ENCODE data around the gene FHIT. TPM values are rescaled to one million over a fixed set of nuclear protein-coding genes. Genes with fewer than 3 reads are reported as not detected.

Gene FHIT
- total RNA-seq, 2 experiments from 2014 or later = 6.5 to 9.0 TPM

GRCh38 chr3:60215946-60216345, 1035.3 kb downstream of the FHIT start:
- Mint-ChIP-seq H3K4me1 (no peaks in the 10 kb centered on the region), H3K36me3 (no peaks in the 10 kb centered on the region), H3K9me3 (ENCODE audit: low read depth) (no peaks in the 10 kb centered on the region), H3K4me3 (no peak overlapping the region), H3K27me3 (no peaks in the 10 kb centered on the region), H3K27ac (no peak overlapping the region)
- ATAC-seq = no peak
- CTCF ChIA-PET = interaction anchor here (0.7 kb wide), 1 partner anchor 49 kb away, joined by 3 read pairs; no protein-coding TSS in a partner anchor
- DNase-seq = no peak

GRCh38 chr3:60207905-60208304, 1043.3 kb downstream of the FHIT start:
- Mint-ChIP-seq H3K27me3 (no peaks in the 10 kb centered on the region), H3K9me3 (ENCODE audit: low read depth) (no peaks in the 10 kb centered on the region), H3K27ac (no peak overlapping the region), H3K36me3 (no peaks in the 10 kb centered on the region), H3K4me3 (no peak overlapping the region), H3K4me1 (no peaks in the 10 kb centered on the region)
- CTCF ChIA-PET = no interaction called here
- no peak for DNase-seq
- ATAC-seq = no peak

- ATAC-seq = no peak
- Mint-ChIP-seq H3K36me3 (no peaks in the 10 kb centered on the region), H3K9me3 (ENCODE audit: low read depth) (no peaks in the 10 kb centered on the region), H3K27ac (no peak overlapping the region), H3K4me1 (no peaks in the 10 kb centered on the region), H3K4me3 (no peak overlapping the region), H3K27me3 (no peaks in the 10 kb centered on the region)
- CTCF ChIA-PET = no interaction called here
- DNase-seq = no peak
These were observed 1045.0 kb downstream of the FHIT start for GRCh38 chr3:60206206-60206605.

GRCh38 chr3:60202052-60202726, 1049.1 kb downstream of the FHIT start:
- H3K27me3 Mint-ChIP-seq = no peaks in the 10 kb centered on the region
- H3K4me3 Mint-ChIP-seq = no peak overlapping the region
- no peak overlapping the region for H3K27ac Mint-ChIP-seq
- H3K4me1 Mint-ChIP-seq = no peaks in the 10 kb centered on the region
- DNase-seq (no peak), ATAC-seq (no peak)
- CTCF ChIA-PET = no interaction called here
- H3K36me3 Mint-ChIP-seq = no peaks in the 10 kb centered on the region
- H3K9me3 Mint-ChIP-seq (ENCODE audit: low read depth) = peaks cover 2% of the 10 kb centered on the region

- H3K27ac Mint-ChIP-seq = no peak overlapping the region
- peaks cover 2% of the 10 kb centered on the region for H3K9me3 Mint-ChIP-seq (ENCODE audit: low read depth)
- H3K4me1 Mint-ChIP-seq = no peaks in the 10 kb centered on the region
- H3K4me3 Mint-ChIP-seq = no peak overlapping the region
- no peaks in the 10 kb centered on the region for H3K27me3 Mint-ChIP-seq
- ATAC-seq = no peak
- DNase-seq = no peak
- CTCF ChIA-PET = no interaction called here
- H3K36me3 Mint-ChIP-seq = no peaks in the 10 kb centered on the region
These were observed 1051.9 kb downstream of the FHIT start for GRCh38 chr3:60199306-60199705.

GRCh38 chr3:60198179-60198720, 1053.0 kb downstream of the FHIT start:
- H3K27me3 Mint-ChIP-seq = no peaks in the 10 kb centered on the region
- CTCF ChIA-PET = no interaction called here
- H3K9me3 Mint-ChIP-seq (ENCODE audit: low read depth) = peaks cover 2% of the 10 kb centered on the region
- ATAC-seq (no peak), DNase-seq (no peak)
- H3K36me3 Mint-ChIP-seq = peaks cover 3% of the 10 kb centered on the region
- no peak overlapping the region for H3K4me3 Mint-ChIP-seq
- H3K4me1 Mint-ChIP-seq = peaks cover 5% of the 10 kb centered on the region
- H3K27ac Mint-ChIP-seq = no peak overlapping the region

GRCh38 chr3:60192297-60193114, 1058.7 kb downstream of the FHIT start:
- peaks cover 5% of the 10 kb centered on the region for H3K36me3 Mint-ChIP-seq
- peak; percentile 50 for ATAC-seq

GRCh38 chr3:60190073-60190472, 1061.2 kb downstream of the FHIT start:
- DNase-seq = no peak
- Mint-ChIP-seq H3K4me3 (no peak overlapping the region), H3K27ac (peak overlapping the region; percentile 78), H3K27me3 (no peaks in the 10 kb centered on the region), H3K4me1 (peaks cover 52% of the 10 kb centered on the region), H3K36me3 (peaks cover 7% of the 10 kb centered on the region), H3K9me3 (ENCODE audit: low read depth) (peaks cover 5% of the 10 kb centered on the region)
- ATAC-seq = peak; percentile 32
- CTCF ChIA-PET = no interaction called here

More at GRCh38 chr3:60192297-60193114, 1058.7 kb downstream of the FHIT start:
- peaks cover 40% of the 10 kb centered on the region for H3K4me1 Mint-ChIP-seq
- no peaks in the 10 kb centered on the region for H3K27me3 Mint-ChIP-seq
- peak; percentile 41 for DNase-seq
- peak overlapping the region; percentile 77 for H3K27ac Mint-ChIP-seq
- no peak overlapping the region for H3K4me3 Mint-ChIP-seq
- CTCF ChIA-PET = no interaction called here
- H3K9me3 Mint-ChIP-seq (ENCODE audit: low read depth) = no peaks in the 10 kb centered on the region

- Mint-ChIP-seq H3K9me3 (ENCODE audit: low read depth) (peaks cover 5% of the 10 kb centered on the region), H3K27me3 (no peaks in the 10 kb centered on the region), H3K4me1 (peaks cover 52% of the 10 kb centered on the region), H3K27ac (peak overlapping the region; percentile 78), H3K4me3 (peak overlapping the region; percentile 30), H3K36me3 (peaks cover 7% of the 10 kb centered on the region)
- CTCF ChIA-PET = interaction anchor here (0.7 kb wide), 1 partner anchor 69 kb away, joined by 5 read pairs; no protein-coding TSS in a partner anchor
- DNase-seq = no peak
- ATAC-seq = no peak
These were observed 1061.9 kb downstream of the FHIT start for GRCh38 chr3:60189304-60189703.

GRCh38 chr3:60188803-60189202, 1062.4 kb downstream of the FHIT start:
- CTCF ChIA-PET = interaction anchor here (0.7 kb wide), 1 partner anchor 69 kb away, joined by 5 read pairs; no protein-coding TSS in a partner anchor
- H3K27ac Mint-ChIP-seq = peak overlapping the region; percentile 78
- ATAC-seq (peak; percentile 9), DNase-seq (no peak)
- H3K36me3 Mint-ChIP-seq = peaks cover 6% of the 10 kb centered on the region
- H3K9me3 Mint-ChIP-seq (ENCODE audit: low read depth) = peaks cover 5% of the 10 kb centered on the region
- H3K27me3 Mint-ChIP-seq = no peaks in the 10 kb centered on the region
- H3K4me1 Mint-ChIP-seq = peaks cover 52% of the 10 kb centered on the region
- peak overlapping the region; percentile 30 for H3K4me3 Mint-ChIP-seq

- Mint-ChIP-seq H3K27me3 (no peaks in the 10 kb centered on the region), H3K4me3 (no peak overlapping the region), H3K27ac (peak overlapping the region; percentile 32), H3K4me1 (peaks cover 38% of the 10 kb centered on the region), H3K9me3 (ENCODE audit: low read depth) (peaks cover 5% of the 10 kb centered on the region), H3K36me3 (peaks cover 3% of the 10 kb centered on the region)
- CTCF ChIA-PET = no interaction called here
- ATAC-seq = no peak
- DNase-seq = no peak
These were observed 1063.9 kb downstream of the FHIT start for GRCh38 chr3:60187343-60187742.

- ATAC-seq (peak; percentile 61), DNase-seq (peak; percentile 41)
- CTCF ChIA-PET = interaction anchor here (0.8 kb wide), 1 partner anchor 11 kb away, joined by 3 read pairs; no protein-coding TSS in a partner anchor
- peaks cover 5% of the 10 kb centered on the region for H3K9me3 Mint-ChIP-seq (ENCODE audit: low read depth)
- H3K27ac Mint-ChIP-seq = peak overlapping the region; percentile 55
- H3K36me3 Mint-ChIP-seq = peaks cover 3% of the 10 kb centered on the region
- no peaks in the 10 kb centered on the region for H3K27me3 Mint-ChIP-seq
- H3K4me1 Mint-ChIP-seq = peaks cover 34% of the 10 kb centered on the region
- H3K4me3 Mint-ChIP-seq = no peak overlapping the region
These were observed 1064.9 kb downstream of the FHIT start for GRCh38 chr3:60186359-60186758.

GRCh38 chr3:60185161-60185560, 1066.1 kb downstream of the FHIT start:
- no peak for ATAC-seq
- no peak overlapping the region for H3K4me3 Mint-ChIP-seq
- CTCF ChIA-PET = no interaction called here

More at GRCh38 chr3:60185161-60185560, 1066.1 kb downstream of the FHIT start:
- peaks cover 3% of the 10 kb centered on the region for H3K36me3 Mint-ChIP-seq
- no peak for DNase-seq
- H3K27ac Mint-ChIP-seq = no peak overlapping the region
- H3K9me3 Mint-ChIP-seq (ENCODE audit: low read depth) = peaks cover 5% of the 10 kb centered on the region
- H3K4me1 Mint-ChIP-seq = peaks cover 29% of the 10 kb centered on the region
- H3K27me3 Mint-ChIP-seq = no peaks in the 10 kb centered on the region
